Measurements from ENCODE around the gene AGBL4.

DNA sequence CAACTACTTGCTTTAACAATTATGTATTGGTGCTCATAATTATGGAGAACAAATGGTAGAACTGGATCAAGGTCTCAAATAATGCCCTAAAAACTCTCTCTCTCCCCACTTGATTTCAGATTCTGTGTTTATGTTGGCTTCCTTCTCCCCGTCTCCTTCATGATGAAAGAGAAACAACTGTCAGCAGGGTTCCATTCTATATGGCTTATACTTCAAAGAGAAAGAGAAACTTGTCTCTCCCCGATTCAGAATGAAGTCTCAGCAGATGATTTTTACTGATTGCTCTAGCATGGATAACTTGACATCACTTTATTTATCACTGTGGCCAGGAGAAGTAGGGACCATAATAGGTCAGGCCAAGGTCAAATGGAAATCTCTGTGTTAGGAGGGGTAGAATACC lies 575.6 kb downstream of the AGBL4 start:
- TF ChIP-seq EZH2 (IDR thresholded peaks at IDR 0.05) (no peak), POLR2AphosphoS5 (IDR thresholded peaks at IDR 0.05; ENCODE audit: borderline replicate concordance, low read depth, low read length) (no peak), FOXP2 (optimal IDR thresholded peaks at IDR 0.05; ENCODE audit: control extremely low read depth, extremely low read length, insufficient read depth) (no peak)

Data from SK-N-MC (cell line).